HG03108 (cell line): ENCODE measurements around the gene OR2D2.
"Not testable (repeated sequence)": the region's sequence is repeated elsewhere in the genome, so short reads cannot be mapped to it uniquely, and the experiment has no call there.

Experiments
- ATAC-seq: cut with Tn5 transposase; IDR thresholded peaks from one replicate; pipeline ENCODE4 v1.9.1; 2021; ENCODE audit warnings: moderate library complexity; ENCODE audit not compliant: unreplicated experiment

Gene OR2D2

GRCh38 chr11:6892400-6892799, at the start of gene OR2D2:
Gene OR2D2, minus strand, starts transcription at chr11:6892500. Its CDS starts 0 bp downstream, at chr11:6892500.
- no peak for ATAC-seq

GRCh38 chr11:6941970-6942369, 49.7 kb upstream of the OR2D2 start:
- no peak for ATAC-seq

- no peak for ATAC-seq
Measured at GRCh38 chr11:6932145-6932544, 39.8 kb upstream of the OR2D2 start.

- ATAC-seq = no peak
Measured at GRCh38 chr11:6931146-6931713, 38.9 kb upstream of the OR2D2 start.

- ATAC-seq = no peak
Measured at GRCh38 chr11:6928916-6929315, 36.6 kb upstream of the OR2D2 start.

- no peak for ATAC-seq
Measured at GRCh38 chr11:6927030-6927617, 34.8 kb upstream of the OR2D2 start.

GRCh38 chr11:6926208-6927029, 34.1 kb upstream of the OR2D2 start, which contains the start of gene ZNF215:
Gene ZNF215, plus strand, starts transcription at chr11:6926426. Its CDS starts 5,847 bp downstream, at chr11:6932273.
- peak; percentile 63 for ATAC-seq

GRCh38 chr11:6925636-6926207, 33.4 kb upstream of the OR2D2 start:
- peak; percentile 4 for ATAC-seq

GRCh38 chr11:6925007-6925577, 32.8 kb upstream of the OR2D2 start:
- ATAC-seq = no peak

- ATAC-seq = no peak
Measured at GRCh38 chr11:6920702-6921101, 28.4 kb upstream of the OR2D2 start, which contains the start of gene OR2D3. Gene OR2D3, plus strand, starts transcription at chr11:6921002. Its CDS starts 0 bp downstream, at chr11:6921002.

- ATAC-seq = no peak
Measured at GRCh38 chr11:6919698-6920097, 27.4 kb upstream of the OR2D2 start.

- no peak for ATAC-seq
Measured at GRCh38 chr11:6911948-6912347, 19.6 kb upstream of the OR2D2 start.

- no peak for ATAC-seq
Measured at GRCh38 chr11:6911378-6911777, 19.1 kb upstream of the OR2D2 start.

- not testable (repeated sequence) for ATAC-seq
Measured at GRCh38 chr11:6904804-6905203, 12.5 kb upstream of the OR2D2 start.

- ATAC-seq = no peak
Measured at GRCh38 chr11:6900327-6900999, 8.2 kb upstream of the OR2D2 start.

- ATAC-seq = no peak
Measured at GRCh38 chr11:6898911-6899310, 6.6 kb upstream of the OR2D2 start.

- peak; percentile 93 for ATAC-seq
Measured at GRCh38 chr11:6895010-6895409, 2.7 kb upstream of the OR2D2 start.

GRCh38 chr11:6894097-6894496, 1.8 kb upstream of the OR2D2 start:
- no peak for ATAC-seq

GRCh38 chr11:6889835-6890234, 2.5 kb downstream of the OR2D2 start:
- no peak for ATAC-seq

- no peak for ATAC-seq
Measured at GRCh38 chr11:6888830-6889229, 3.5 kb downstream of the OR2D2 start.

- not testable (repeated sequence) for ATAC-seq
Measured at GRCh38 chr11:6887711-6888110, 4.6 kb downstream of the OR2D2 start.
